Stimulated activated CD4-positive, alpha-beta T cell treated with anti-CD3 and anti-CD28 coated beads, Interleukin-1b, Interleukin-23, amount 100 ng/mL, for 1 hour (primary cell): ENCODE data around the gene OTUB1.

Source experiments
- DNase-seq, 2 donors: peaks; one replicate each; pipeline ENCODE4 v3.0.0-alpha.2; 2020; ENCODE audit warnings: low read depth in 2 of 2

The OTUB1 gene

GRCh38 chr11:64022125-64022784, 36.0 kb downstream of the OTUB1 start:
- DNase-seq: no peak

GRCh38 chr11:64023712-64024710, 37.8 kb downstream of the OTUB1 start:
- DNase-seq: no peak

GRCh38 chr11:64025205-64025604, 39.0 kb downstream of the OTUB1 start:
- DNase-seq: no peak

- DNase-seq: no peak
Observed at GRCh38 chr11:64026575-64027205, 40.5 kb downstream of the OTUB1 start.

- no peak for DNase-seq
Observed at GRCh38 chr11:64027651-64028397, 41.6 kb downstream of the OTUB1 start.

- DNase-seq: no peak
Observed at GRCh38 chr11:64028398-64029115, 42.3 kb downstream of the OTUB1 start.

GRCh38 chr11:64029773-64030172, 43.5 kb downstream of the OTUB1 start:
- DNase-seq: no peak

- DNase-seq: no peak
Observed at GRCh38 chr11:64031001-64031400, 44.8 kb downstream of the OTUB1 start.

- no peak for DNase-seq
Observed at GRCh38 chr11:64032050-64032449, 45.8 kb downstream of the OTUB1 start.

- no peak for DNase-seq
Observed at GRCh38 chr11:64034411-64034811, 48.2 kb downstream of the OTUB1 start.

GRCh38 chr11:64035081-64035524, 48.9 kb downstream of the OTUB1 start:
- DNase-seq: no peak

GRCh38 chr11:64035576-64035975, 49.3 kb downstream of the OTUB1 start, which contains the start of gene FLRT1:
FLRT1 (plus strand) TSS chr11:64035931; CDS start chr11:64116268, 80,337 bp downstream.
- no peak for DNase-seq

- DNase-seq: no peak
Observed at GRCh38 chr11:64036087-64037026, 50.1 kb downstream of the OTUB1 start.

GRCh38 chr11:64037027-64037634, 50.9 kb downstream of the OTUB1 start:
- DNase-seq: no peak

GRCh38 chr11:64038500-64038899, 52.3 kb downstream of the OTUB1 start:
- no peak for DNase-seq

- DNase-seq: no peak
Observed at GRCh38 chr11:64039012-64039665, 52.9 kb downstream of the OTUB1 start.

GRCh38 chr11:64040684-64041322, 54.6 kb downstream of the OTUB1 start:
- no peak for DNase-seq

GRCh38 chr11:64041846-64042245, 55.6 kb downstream of the OTUB1 start:
- DNase-seq: no peak
